ENCODE measurements around the gene RPS8. TPM values are rescaled to one million over a fixed set of nuclear protein-coding genes. Genes with fewer than 3 reads are reported as not detected.

Gene RPS8
- total RNA-seq, 1 experiment from 2014 or later: 1,087 TPM

DNA sequence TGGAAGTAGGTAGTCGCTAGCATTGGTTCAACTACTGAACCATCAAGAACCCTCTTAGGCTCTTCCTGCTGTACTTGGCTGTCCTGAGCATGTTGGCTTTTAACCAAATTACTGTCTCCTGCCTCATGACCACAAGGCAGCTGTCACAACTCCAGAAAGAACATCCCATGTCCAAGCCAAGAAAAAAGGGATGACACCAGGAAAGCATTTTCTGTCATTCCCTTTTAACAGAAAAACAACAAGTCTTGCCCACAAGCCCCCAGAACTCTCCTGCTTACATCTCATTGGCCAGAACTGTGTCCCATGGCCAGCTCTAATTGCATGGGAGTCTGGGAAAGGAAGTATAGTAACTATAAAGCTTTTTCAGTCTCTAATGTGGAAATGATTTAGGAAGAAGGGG lies 42.0 kb upstream of the RPS8 start:
- intact Hi-C loops (cut with micrococcal nuclease; ENCODE audit: unreplicated experiment): loop anchor here (10.0 kb wide), 1 partner anchor 81 kb away; no protein-coding TSS in a partner anchor
- no peaks in the 10 kb centered on the region for H3K27me3 ChIP-seq (ENCODE audit: control insufficient read depth, insufficient read depth, low read length)
- no peak overlapping the region for H3K27ac ChIP-seq (ENCODE audit: low read length)
- H3K9me3 ChIP-seq (ENCODE audit: control insufficient read depth, insufficient read depth, low read depth, low read length): no peaks in the 10 kb centered on the region
- H3K36me3 ChIP-seq (ENCODE audit: control insufficient read depth, insufficient read depth, low read length): no peaks in the 10 kb centered on the region
- no peak for ATAC-seq
- CTCF ChIA-PET: no interaction called here
- TF ChIP-seq POLR2AphosphoS5 (IDR thresholded peaks at IDR 0.05; ENCODE audit: low read depth, low read length): no peak
- TF ChIP-seq SIN3A (IDR thresholded peaks at IDR 0.05; ENCODE audit: borderline replicate concordance, insufficient read depth, low read depth, low read length): no peak
- TF ChIP-seq, protein P1, sequence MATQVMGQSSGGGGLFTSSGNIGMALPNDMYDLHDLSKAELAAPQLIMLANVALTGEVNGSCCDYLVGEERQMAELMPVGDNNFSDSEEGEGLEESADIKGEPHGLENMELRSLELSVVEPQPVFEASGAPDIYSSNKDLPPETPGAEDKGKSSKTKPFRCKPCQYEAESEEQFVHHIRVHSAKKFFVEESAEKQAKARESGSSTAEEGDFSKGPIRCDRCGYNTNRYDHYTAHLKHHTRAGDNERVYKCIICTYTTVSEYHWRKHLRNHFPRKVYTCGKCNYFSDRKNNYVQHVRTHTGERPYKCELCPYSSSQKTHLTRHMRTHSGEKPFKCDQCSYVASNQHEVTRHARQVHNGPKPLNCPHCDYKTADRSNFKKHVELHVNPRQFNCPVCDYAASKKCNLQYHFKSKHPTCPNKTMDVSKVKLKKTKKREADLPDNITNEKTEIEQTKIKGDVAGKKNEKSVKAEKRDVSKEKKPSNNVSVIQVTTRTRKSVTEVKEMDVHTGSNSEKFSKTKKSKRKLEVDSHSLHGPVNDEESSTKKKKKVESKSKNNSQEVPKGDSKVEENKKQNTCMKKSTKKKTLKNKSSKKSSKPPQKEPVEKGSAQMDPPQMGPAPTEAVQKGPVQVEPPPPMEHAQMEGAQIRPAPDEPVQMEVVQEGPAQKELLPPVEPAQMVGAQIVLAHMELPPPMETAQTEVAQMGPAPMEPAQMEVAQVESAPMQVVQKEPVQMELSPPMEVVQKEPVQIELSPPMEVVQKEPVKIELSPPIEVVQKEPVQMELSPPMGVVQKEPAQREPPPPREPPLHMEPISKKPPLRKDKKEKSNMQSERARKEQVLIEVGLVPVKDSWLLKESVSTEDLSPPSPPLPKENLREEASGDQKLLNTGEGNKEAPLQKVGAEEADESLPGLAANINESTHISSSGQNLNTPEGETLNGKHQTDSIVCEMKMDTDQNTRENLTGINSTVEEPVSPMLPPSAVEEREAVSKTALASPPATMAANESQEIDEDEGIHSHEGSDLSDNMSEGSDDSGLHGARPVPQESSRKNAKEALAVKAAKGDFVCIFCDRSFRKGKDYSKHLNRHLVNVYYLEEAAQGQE (IDR thresholded peaks at IDR 0.05; ENCODE audit: insufficient read depth in 1 of 2, low read depth in 2 of 2, low read length in 1 of 2): no peak
- TF ChIP-seq TCF7L2 (IDR thresholded peaks at IDR 0.05; ENCODE audit: low read depth, low read length): no peak
- TF ChIP-seq, protein P2, sequence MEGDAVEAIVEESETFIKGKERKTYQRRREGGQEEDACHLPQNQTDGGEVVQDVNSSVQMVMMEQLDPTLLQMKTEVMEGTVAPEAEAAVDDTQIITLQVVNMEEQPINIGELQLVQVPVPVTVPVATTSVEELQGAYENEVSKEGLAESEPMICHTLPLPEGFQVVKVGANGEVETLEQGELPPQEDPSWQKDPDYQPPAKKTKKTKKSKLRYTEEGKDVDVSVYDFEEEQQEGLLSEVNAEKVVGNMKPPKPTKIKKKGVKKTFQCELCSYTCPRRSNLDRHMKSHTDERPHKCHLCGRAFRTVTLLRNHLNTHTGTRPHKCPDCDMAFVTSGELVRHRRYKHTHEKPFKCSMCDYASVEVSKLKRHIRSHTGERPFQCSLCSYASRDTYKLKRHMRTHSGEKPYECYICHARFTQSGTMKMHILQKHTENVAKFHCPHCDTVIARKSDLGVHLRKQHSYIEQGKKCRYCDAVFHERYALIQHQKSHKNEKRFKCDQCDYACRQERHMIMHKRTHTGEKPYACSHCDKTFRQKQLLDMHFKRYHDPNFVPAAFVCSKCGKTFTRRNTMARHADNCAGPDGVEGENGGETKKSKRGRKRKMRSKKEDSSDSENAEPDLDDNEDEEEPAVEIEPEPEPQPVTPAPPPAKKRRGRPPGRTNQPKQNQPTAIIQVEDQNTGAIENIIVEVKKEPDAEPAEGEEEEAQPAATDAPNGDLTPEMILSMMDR (IDR thresholded peaks at IDR 0.05): no peak
- no peak for DNase-seq (ENCODE audit: low read depth, low spot score)
- in situ Hi-C loops (cut with HindIII; ENCODE audit: low pct_unique_long_range_greater_than_20kb, low sequenced_read_pairs): no loop called here
- H3K4me3 ChIP-seq (ENCODE audit: low read depth in 2 of 2, low read length in 2 of 2): no peak overlapping the region
- no TSS peak for BruUV-seq (replicated peaks)
- POLR2A ChIA-PET: no interaction called here
- peaks cover 5% of the 10 kb centered on the region; the same call in 1 of the 2 replicates for H3K4me1 ChIP-seq (ENCODE audit: control insufficient read depth, insufficient read depth, low read length)

DNA sequence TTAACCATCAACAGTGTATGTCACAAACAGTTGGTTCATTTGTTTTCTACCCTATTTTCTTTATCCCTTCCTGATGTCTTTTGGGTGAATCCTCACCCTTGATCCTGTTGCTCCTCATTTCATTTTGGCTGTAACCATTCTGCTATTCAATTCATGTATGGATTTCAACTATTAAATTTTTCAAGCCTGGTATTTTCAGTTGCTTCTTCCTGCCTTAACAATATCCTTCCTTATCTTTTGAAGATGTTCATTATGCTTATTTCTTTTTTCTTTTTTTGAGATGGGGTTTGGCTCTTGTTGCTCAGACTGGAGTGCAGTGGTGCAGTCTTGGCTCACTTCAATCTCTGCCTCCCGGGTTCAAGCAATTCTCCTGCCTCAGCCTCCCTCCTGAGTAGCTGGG lies 41.6 kb upstream of the RPS8 start:
- no TSS peak for BruUV-seq (replicated peaks)
- no peak overlapping the region for H3K4me3 ChIP-seq (ENCODE audit: low read depth in 2 of 2, low read length in 2 of 2)
- DNase-seq (ENCODE audit: low read depth, low spot score) (no peak), ATAC-seq (no peak)
- no peak overlapping the region for H3K27ac ChIP-seq (ENCODE audit: low read length)
- POLR2A ChIA-PET: no interaction called here
- no peaks in the 10 kb centered on the region for H3K36me3 ChIP-seq (ENCODE audit: control insufficient read depth, insufficient read depth, low read length)
- no peaks in the 10 kb centered on the region for H3K27me3 ChIP-seq (ENCODE audit: control insufficient read depth, insufficient read depth, low read length)
- H3K4me1 ChIP-seq (ENCODE audit: control insufficient read depth, insufficient read depth, low read length): peaks cover 5% of the 10 kb centered on the region; the same call in 1 of the 2 replicates
- intact Hi-C loops (cut with micrococcal nuclease; ENCODE audit: unreplicated experiment) (loop anchor here (10.0 kb wide), 1 partner anchor 81 kb away; no protein-coding TSS in a partner anchor), in situ Hi-C loops (cut with HindIII; ENCODE audit: low pct_unique_long_range_greater_than_20kb, low sequenced_read_pairs) (no loop called here)
- no peaks in the 10 kb centered on the region for H3K9me3 ChIP-seq (ENCODE audit: control insufficient read depth, insufficient read depth, low read depth, low read length)
- CTCF ChIA-PET: no interaction called here
- no peak for TF ChIP-seq TCF7L2 (IDR thresholded peaks at IDR 0.05; ENCODE audit: low read depth, low read length)
- TF ChIP-seq, protein P1 (IDR thresholded peaks at IDR 0.05; ENCODE audit: insufficient read depth in 1 of 2, low read depth in 2 of 2, low read length in 1 of 2): no peak
- no peak for TF ChIP-seq POLR2AphosphoS5 (IDR thresholded peaks at IDR 0.05; ENCODE audit: low read depth, low read length)
- TF ChIP-seq SIN3A (IDR thresholded peaks at IDR 0.05; ENCODE audit: borderline replicate concordance, insufficient read depth, low read depth, low read length): no peak
- TF ChIP-seq, protein P2 (IDR thresholded peaks at IDR 0.05): no peak

Measured in Panc1 (cell line).